H1 (cell line): ENCODE data around the gene RRM1. TPM values are rescaled to one million over a fixed set of nuclear protein-coding genes. Genes with fewer than 3 reads are reported as not detected.

Experiments used
- ASH2L ChIP-seq: fragments of 200-600, 300-600 bp; sonication (generic); IDR thresholded peaks from one replicate; pipeline ENCODE4 v1.7.1; 2017; ENCODE audit warnings: low read length
- SAP30 ChIP-seq: fragments of 300-600 bp; sonication (generic); IDR thresholded peaks from 2 replicates; pipeline ENCODE4 v1.7.1; 2012; ENCODE audit warnings: low read length, moderate library complexity, mild to moderate bottlenecking, inconsistent platforms; ENCODE audit not compliant: insufficient read depth, insufficient replicate concordance
- polyA plus RNA-seq, 7 experiments: library from polyadenylated mRNA; depleted of rRNA in 3 of 7; stranded (reverse) in 5 of 7; unstranded in 2 of 7; fragments of >200 nt in 5 of 7; fragments of 200-250 nt in 2 of 7; gene quantifications; 1 replicate in 5 of 7; 2 replicates in 1 of 7; 4 replicates in 1 of 7; pipeline versions ENCODE4 v1.2.1 to v1.2.3, GENCODE V29; 2011 to 2013; ENCODE audit warnings: missing spikeins in 2 of 7, mixed read lengths in 2 of 7
- total RNA-seq: library from RNA; stranded (reverse); fragmentation: NEBNext Ultra II Directional; extraction: Animal tissue kit (Norgen Biotek cat#: 25700); gene quantifications from 2 replicates; pipeline ENCODE4 v1.2.1, GENCODE V29; 2021

RRM1 gene
- total and polyA plus RNA-seq, 2 of the 8 experiments (the other 6 are each of a cell fraction or from before 2014, with no cell fraction given) = 63.6 to 126 TPM

DNA sequence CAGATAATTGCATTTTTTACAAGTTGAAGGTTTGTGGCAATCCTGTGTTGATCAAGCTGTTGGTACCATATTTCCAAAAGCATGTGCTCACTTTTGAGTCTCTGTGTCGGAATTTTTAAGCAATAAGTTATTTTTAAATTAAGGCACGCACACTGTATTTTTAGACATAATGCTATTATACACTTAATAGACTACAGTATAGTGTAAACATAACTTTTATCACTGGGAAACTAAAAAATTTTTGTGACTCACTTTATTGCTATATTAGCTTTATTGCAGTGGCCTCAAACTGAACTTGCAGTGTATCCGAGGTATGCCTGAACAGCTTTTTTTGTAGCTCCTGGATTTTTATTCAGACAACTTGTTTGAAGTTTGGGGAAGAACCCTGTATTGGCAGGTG, 31.3 kb upstream of the RRM1 start (continued):
- TF ChIP-seq SAP30 (no peak), ASH2L (no peak)
